ENCODE measurements around the gene CACNA2D3.

- TF ChIP-seq CTCF (conservative IDR thresholded peaks at IDR 0.05; ENCODE audit: low read depth, low read length) (no peak), EZH2 (IDR thresholded peaks at IDR 0.05; ENCODE audit: low read length, unreplicated experiment) (no peak)
These were observed 234.1 kb downstream of the CACNA2D3 start for GRCh38 chr3:54356261-54357045.
